Stomach (tissue), 9 donors: Measurements from ENCODE around the gene APBA3. TPM values are rescaled to one million over a fixed set of nuclear protein-coding genes. Genes with fewer than 3 reads are reported as not detected.

Experiments used
- DNase-seq, 2 donors: peaks; one replicate each; pipeline versions ENCODE4 v3.0.0 to v3.0.0-alpha.2; 2013 to 2019
- H3K27ac ChIP-seq, 5 donors: fragments of 200-600 bp in 4 of 5; sonication (generic) in 4 of 5; one replicate each; pipeline ENCODE4 v1.5.1; 2013 to 2019; ENCODE audit warnings: mild to moderate bottlenecking in 1 of 5, moderate library complexity in 1 of 5
- H3K27me3 ChIP-seq, 3 donors: fragments of 200-600 bp; sonication (generic); one replicate each; pipeline ENCODE4 v1.5.1; 2017 to 2019; ENCODE audit warnings: mixed run types in 1 of 3
- H3K36me3 ChIP-seq, 4 donors: fragments of 200-600 bp; sonication (generic); 1 replicate in 3 of 4; 2 replicates in 1 of 4; pipeline ENCODE4 v1.5.1; 2016 to 2019
- H3K4me1 ChIP-seq, 4 donors: fragments of 200-600 bp; sonication (generic); one replicate each; pipeline ENCODE4 v1.5.1; 2016 to 2019
- H3K4me3 ChIP-seq, 4 donors: fragments of 200-600 bp; sonication (generic) in 3 of 4; one replicate each; pipeline ENCODE4 v1.5.1; 2016 to 2019; ENCODE audit warnings: mild to moderate bottlenecking in 1 of 4
- H3K9me3 ChIP-seq, 4 donors: fragments of 200-600 bp; sonication (generic); one replicate each; pipeline ENCODE4 v1.5.1; 2016 to 2019
- EP300 ChIP-seq: sonication (generic); formaldehyde crosslinking; IDR thresholded peaks from one replicate; pipeline ENCODE4 v1.6.1; 2017; ENCODE audit warnings: antibody characterized with exemption
- POLR2A ChIP-seq, 4 donors: fragments of 450-650 bp; IDR thresholded peaks; one replicate each; pipeline ENCODE4 v1.6.1; 2016; ENCODE audit warnings: antibody characterized with exemption in 4 of 4, control low read depth in 2 of 4, mild to moderate bottlenecking in 1 of 4, moderate library complexity in 1 of 4
- POLR2AphosphoS5 ChIP-seq, 3 donors: sonication (generic); formaldehyde crosslinking; IDR thresholded peaks; one replicate each; pipeline ENCODE4 v1.6.1; 2016; ENCODE audit warnings: antibody characterized with exemption in 3 of 3
- WGBS, 5 donors: extraction: QIAGEN DNeasy Blood & Tissue Kit in 3 of 5; methylation state at CpG; one replicate each; pipeline versions ENCODE4 v1.1.5 to v1.1.7; 2013 to 2018; 5-methylcytosine and 5-hydroxymethylcytosine counted together
- intact Hi-C: fragments of 100-400 bp; cut with DNase I; formaldehyde crosslinking; loops from one replicate; pipeline ENCODE4 v1.15.1; 2023; ENCODE audit warnings: low total_unique reads
- polyA plus RNA-seq, 3 donors: library from polyadenylated mRNA; stranded (reverse); fragments of 200-250 nt; gene quantifications; one replicate each; pipeline ENCODE4 v1.2.3, GENCODE V29; 2013
- total RNA-seq, 5 donors: library from RNA; depleted of rRNA; stranded (reverse); fragments of >200 nt; gene quantifications; one replicate each; pipeline versions ENCODE4 v1.1.0 to v1.2.3, GENCODE V29; 2014 to 2016
- TF ChIP-seq, protein P1 (sequence below), 7 experiments: fragments of 450-650 bp in 4 of 7; fragments of 200-600 bp in 3 of 7; sonication (generic) in 3 of 7; IDR thresholded peaks; one replicate each; pipeline ENCODE4 v1.5.1; 2016 to 2019; ENCODE audit warnings: antibody characterized with exemption in 7 of 7, control low read depth in 2 of 7, mild to moderate bottlenecking in 1 of 7
- donor health status: healthy with polysubstance abuse.
- donor health status: Bipolar disorder and iron deficiency.
- donor health status: healthy.

APBA3 gene
- total and polyA plus RNA-seq, 8 donors = 9.4 to 111 (median 16.6) TPM

DNA sequence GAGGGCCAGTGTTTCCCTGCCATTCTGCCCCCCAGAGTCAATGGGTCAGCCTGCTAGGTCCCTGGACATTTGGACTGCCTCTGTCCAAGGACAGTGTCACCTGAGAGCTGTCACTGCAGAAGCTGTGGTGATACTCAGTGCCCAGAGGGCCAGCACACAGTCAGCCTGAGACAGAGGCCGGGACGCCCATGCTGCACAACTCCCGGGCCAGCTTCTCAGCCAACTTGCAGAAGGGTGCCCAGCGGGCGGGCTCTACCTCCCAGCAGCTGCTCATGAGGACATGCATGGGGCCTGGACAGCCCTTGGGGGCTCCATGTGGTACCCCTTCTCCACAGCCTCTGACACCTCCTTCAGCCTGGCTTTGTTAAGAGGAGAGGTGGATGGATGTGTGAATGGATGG lies 14.3 kb upstream of the APBA3 start:
- no peaks in the 10 kb centered on the region for H3K4me1 ChIP-seq
- peaks cover 2 to 4% (median 3%) of the 10 kb centered on the region in 4 donors for H3K9me3 ChIP-seq
- H3K4me3 ChIP-seq = no peak overlapping the region
- intact Hi-C loops = no loop called here
- no peaks in the 10 kb centered on the region for H3K36me3 ChIP-seq
- TF ChIP-seq EP300 = no peak
- TF ChIP-seq POLR2AphosphoS5 (IDR thresholded peaks at IDR 0.05) = no peak
- no peak for TF ChIP-seq POLR2A (IDR thresholded peaks at IDR 0.05)
- TF ChIP-seq, protein P1, sequence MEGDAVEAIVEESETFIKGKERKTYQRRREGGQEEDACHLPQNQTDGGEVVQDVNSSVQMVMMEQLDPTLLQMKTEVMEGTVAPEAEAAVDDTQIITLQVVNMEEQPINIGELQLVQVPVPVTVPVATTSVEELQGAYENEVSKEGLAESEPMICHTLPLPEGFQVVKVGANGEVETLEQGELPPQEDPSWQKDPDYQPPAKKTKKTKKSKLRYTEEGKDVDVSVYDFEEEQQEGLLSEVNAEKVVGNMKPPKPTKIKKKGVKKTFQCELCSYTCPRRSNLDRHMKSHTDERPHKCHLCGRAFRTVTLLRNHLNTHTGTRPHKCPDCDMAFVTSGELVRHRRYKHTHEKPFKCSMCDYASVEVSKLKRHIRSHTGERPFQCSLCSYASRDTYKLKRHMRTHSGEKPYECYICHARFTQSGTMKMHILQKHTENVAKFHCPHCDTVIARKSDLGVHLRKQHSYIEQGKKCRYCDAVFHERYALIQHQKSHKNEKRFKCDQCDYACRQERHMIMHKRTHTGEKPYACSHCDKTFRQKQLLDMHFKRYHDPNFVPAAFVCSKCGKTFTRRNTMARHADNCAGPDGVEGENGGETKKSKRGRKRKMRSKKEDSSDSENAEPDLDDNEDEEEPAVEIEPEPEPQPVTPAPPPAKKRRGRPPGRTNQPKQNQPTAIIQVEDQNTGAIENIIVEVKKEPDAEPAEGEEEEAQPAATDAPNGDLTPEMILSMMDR (IDR thresholded peaks at IDR 0.05) = no peak
- no peak for DNase-seq
- no peak overlapping the region for H3K27ac ChIP-seq
- 84 to 91% (median 89%) methylated on average over 5 of the region's 5 CpGs for WGBS, 5 donors
- peaks cover 0 to 19% (median 0%) of the 10 kb centered on the region in 3 donors for H3K27me3 ChIP-seq

DNA sequence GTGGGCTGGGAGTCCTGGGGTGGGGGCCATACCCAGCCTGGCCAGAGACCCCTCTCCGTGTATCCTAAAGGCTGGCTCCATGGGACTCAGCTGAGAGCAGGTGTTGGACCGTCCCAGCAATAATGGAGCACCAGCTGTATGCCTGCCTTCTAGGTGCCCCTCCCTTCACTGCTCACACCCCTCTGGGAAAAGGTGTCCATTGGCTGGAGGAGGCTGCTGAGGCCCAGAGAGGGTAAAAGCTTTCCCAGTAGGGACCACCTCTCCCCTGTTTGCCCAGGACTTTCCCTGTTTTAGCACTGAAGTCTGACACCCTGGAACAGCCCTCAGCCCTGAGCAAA lies 13.9 kb upstream of the APBA3 start:
- no peak overlapping the region for H3K4me3 ChIP-seq
- H3K9me3 ChIP-seq = no peaks in the 10 kb centered on the region
- H3K36me3 ChIP-seq = peaks cover 0 to under 1% (median 0%) of the 10 kb centered on the region in 4 donors
- no peak overlapping the region for H3K27ac ChIP-seq
- WGBS, 5 donors = 74 to 91% (median 82%) methylated on average over 2 of the region's 2 CpGs
- no peaks in the 10 kb centered on the region for H3K4me1 ChIP-seq
- intact Hi-C loops = no loop called here
- peaks cover 0 to 19% (median 0%) of the 10 kb centered on the region in 3 donors for H3K27me3 ChIP-seq
- DNase-seq = no peak
- TF ChIP-seq, protein P1 (IDR thresholded peaks at IDR 0.05) = no peak
- TF ChIP-seq POLR2AphosphoS5 (IDR thresholded peaks at IDR 0.05) (no peak), EP300 (no peak), POLR2A (IDR thresholded peaks at IDR 0.05) (no peak)

DNA sequence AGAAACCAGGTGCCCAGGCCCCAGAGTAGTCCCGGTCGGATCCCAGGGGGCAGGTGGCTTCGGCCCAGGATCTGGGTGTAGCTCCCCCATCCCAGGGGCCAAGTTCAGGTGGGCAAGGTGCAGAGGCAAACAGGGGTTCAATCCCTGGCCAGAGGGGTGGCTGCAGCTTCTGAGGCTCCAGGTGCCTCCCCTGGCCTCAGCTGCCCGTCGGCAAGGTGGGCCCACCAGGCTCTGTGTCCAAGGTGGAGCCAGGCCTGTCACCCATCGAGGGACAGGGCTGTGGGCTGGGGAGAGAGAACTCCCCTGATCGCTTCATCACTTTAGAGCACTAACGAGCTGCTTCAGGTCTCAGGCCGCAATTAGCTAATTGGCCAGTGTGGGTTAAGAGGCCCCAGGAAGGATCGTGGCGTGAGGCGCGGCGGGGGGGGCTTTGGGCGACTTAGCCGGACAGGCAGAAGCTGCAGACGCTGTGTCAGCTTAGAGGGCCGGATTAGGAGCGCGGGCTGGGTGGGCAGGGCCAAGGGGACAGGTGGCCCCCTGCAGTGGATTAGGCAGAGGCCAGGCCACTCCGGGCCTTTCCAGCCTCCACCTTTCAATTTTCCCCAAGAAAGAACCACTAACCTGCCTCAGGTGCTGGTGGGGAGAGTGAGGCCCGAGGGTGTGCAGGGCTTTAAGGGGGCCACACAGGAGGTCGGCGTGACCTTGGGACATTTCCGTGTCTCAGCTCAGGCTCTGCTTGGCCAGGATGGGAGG lies 13.3 kb upstream of the APBA3 start:
- intact Hi-C loops = no loop called here

DNA sequence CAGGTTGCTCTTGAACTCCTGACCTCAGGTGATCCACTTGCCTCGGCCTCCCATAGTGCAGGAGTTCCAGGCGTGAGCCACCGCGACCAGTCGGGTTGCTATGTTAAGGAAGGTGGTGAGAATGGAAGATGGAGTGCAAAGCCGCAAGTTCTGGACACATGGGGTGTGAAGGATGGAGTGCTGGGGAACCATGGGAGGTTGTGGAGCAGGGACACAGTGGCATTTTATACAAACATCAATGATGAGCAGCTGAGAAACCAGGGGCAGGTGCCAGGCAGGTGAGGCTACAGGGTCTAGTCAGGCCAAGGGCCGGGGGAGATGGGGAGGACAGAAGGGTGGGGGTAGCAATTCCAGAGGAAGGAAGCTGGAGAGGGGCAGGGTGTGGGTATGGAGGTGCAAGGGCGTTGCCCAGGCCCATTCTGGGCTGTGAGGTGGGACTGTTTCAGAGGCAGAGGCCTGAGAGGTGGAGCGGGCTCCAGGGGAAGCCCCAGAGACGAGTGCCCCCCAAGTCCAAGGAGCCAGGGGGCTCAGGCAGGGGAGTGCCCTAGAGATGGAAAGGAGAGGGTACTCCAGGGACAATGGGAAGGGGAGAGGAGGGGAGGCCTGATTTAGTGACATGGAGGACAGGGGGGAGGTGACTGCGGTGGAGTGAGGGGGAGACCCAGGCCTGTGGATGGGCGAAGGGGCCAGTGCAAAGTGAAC lies 12.5 kb upstream of the APBA3 start:
- WGBS, 5 donors = 76 to 82% (median 81%) methylated on average over 12 of the region's 12 CpGs
- intact Hi-C loops = no loop called here
- Histone ChIP-seq H3K4me3 (no peak overlapping the region), H3K9me3 (no peaks in the 10 kb centered on the region), H3K4me1 (no peaks in the 10 kb centered on the region), H3K27ac (no peak overlapping the region), H3K27me3 (peaks cover 0 to 12% (median 0%) of the 10 kb centered on the region in 3 donors), H3K36me3 (peaks cover 0 to 14% (median 10%) of the 10 kb centered on the region in 4 donors)
- TF ChIP-seq POLR2AphosphoS5 (IDR thresholded peaks at IDR 0.05) (no peak), EP300 (no peak), POLR2A (IDR thresholded peaks at IDR 0.05) (no peak)
- TF ChIP-seq, protein P1 (IDR thresholded peaks at IDR 0.05) = no peak
- no peak for DNase-seq

More for the DNA sequence above, 13.3 kb upstream of the APBA3 start:
- Histone ChIP-seq H3K36me3 (peaks cover 0 to 6% (median 3%) of the 10 kb centered on the region in 4 donors), H3K27ac (no peak overlapping the region), H3K27me3 (peaks cover 0 to 19% (median 0%) of the 10 kb centered on the region in 3 donors), H3K9me3 (no peaks in the 10 kb centered on the region), H3K4me1 (no peaks in the 10 kb centered on the region), H3K4me3 (no peak overlapping the region)
- 60 to 75% (median 64%) methylated on average over 19 to 25 of the region's 25 CpGs for WGBS, 5 donors
- peak in 1 of 2 donors; percentile 6 for DNase-seq
- no peak for TF ChIP-seq EP300
- TF ChIP-seq, protein P1 (IDR thresholded peaks at IDR 0.05) = no peak
- no peak for TF ChIP-seq POLR2A (IDR thresholded peaks at IDR 0.05)
- no peak for TF ChIP-seq POLR2AphosphoS5 (IDR thresholded peaks at IDR 0.05)
